Endothelial cell of umbilical vein (primary cell): ENCODE results near the gene CNTNAP2. TPM values are rescaled to one million over a fixed set of nuclear protein-coding genes. Genes with fewer than 3 reads are reported as not detected.

Experiments used
- BruUV-seq: library from RNA; stranded (reverse); fragments of 400-500 nt; replicated peaks from 2 replicates; lab custom pipeline; 2021; lab: Mats Ljungman, UMichigan
- CTCF ChIA-PET: fragments of 300-600, 350-600 bp; sonication (Branson Sonifier 250); formaldehyde crosslinking; loops from one replicate; lab custom pipeline; 2021; ENCODE audit warnings: antibody characterized with exemption, inconsistent platforms; lab: Charles Lee
- POLR2A ChIA-PET: fragments of 300-600, 350-600 bp; sonication (Branson Sonifier 250); formaldehyde crosslinking; loops from one replicate; lab custom pipeline; 2021; ENCODE audit warnings: antibody characterized with exemption, inconsistent platforms; lab: Charles Lee
- DNase-seq: peaks from one replicate; pipeline ENCODE4 v3.0.0-alpha.2; 2011; ENCODE audit warnings: low read depth, low spot score
- FAIRE-seq: peaks from 2 replicates; lab custom pipeline; 2011; peaks lifted over from hg19 to GRCh38; lab: Jason Lieb, UNC
- H2AFZ ChIP-seq: 2 replicates; pipeline ENCODE4 v1.6.0; 2012; ENCODE audit warnings: low read depth, low read length, control low read depth, inconsistent platforms
- H3K27ac ChIP-seq: 2 replicates; pipeline ENCODE4 v1.5.1; 2011; ENCODE audit warnings: low read depth, mild to moderate bottlenecking, control low read depth, low read length, moderate library complexity; ENCODE audit not compliant: insufficient read depth
- H3K27me3 ChIP-seq, 2 experiments: 2 replicates each; pipeline versions ENCODE4 v1.6.0 to v1.6.1; 2011; ENCODE audit warnings: low read length in 2 of 2, mixed read lengths in 1 of 2; ENCODE audit not compliant: control insufficient read depth in 2 of 2, insufficient read depth in 2 of 2
- H3K36me3 ChIP-seq, 2 experiments: 2 replicates in 1 of 2; 3 replicates in 1 of 2; pipeline ENCODE4 v1.5.1; 2011; ENCODE audit warnings: low read length in 2 of 2, mild to moderate bottlenecking in 1 of 2, moderate library complexity in 1 of 2; ENCODE audit not compliant: control insufficient read depth in 2 of 2, insufficient read depth in 2 of 2; ENCODE audit errors: extremely low read depth in 1 of 2
- H3K4me1 ChIP-seq: 3 replicates; pipeline ENCODE4 v1.5.1; 2011; ENCODE audit warnings: mild to moderate bottlenecking, low read length; ENCODE audit not compliant: control insufficient read depth, insufficient read depth; ENCODE audit errors: extremely low read depth
- H3K4me2 ChIP-seq: 2 replicates; pipeline ENCODE4 v1.6.1; 2011; ENCODE audit warnings: low read length, control low read depth, mixed read lengths; ENCODE audit not compliant: insufficient read depth
- H3K4me3 ChIP-seq, 3 experiments: fragments of 200-600 bp in 1 of 3; sonication (generic), shearing (Covaris generic) in 1 of 3; replicated peaks in 1 of 3; 2 replicates each; pipeline ENCODE4 v1.5.1; 2011 to 2016; ENCODE audit warnings: control low read depth in 3 of 3, low read length in 3 of 3, mild to moderate bottlenecking in 2 of 3, inconsistent platforms in 1 of 3, low read depth in 1 of 3, moderate library complexity in 1 of 3; ENCODE audit not compliant: insufficient read depth in 1 of 3
- H3K79me2 ChIP-seq: 2 replicates; pipeline ENCODE4 v1.6.0; 2012; ENCODE audit warnings: low read length, inconsistent platforms; ENCODE audit not compliant: control insufficient read depth, insufficient read depth
- H3K9ac ChIP-seq: replicated peaks from 2 replicates; pipeline ENCODE3; 2011; ENCODE audit warnings: low read length, control low read depth; ENCODE audit not compliant: insufficient read depth; ENCODE audit errors: extremely low read depth
- H3K9me1 ChIP-seq: replicated peaks from 3 replicates; pipeline ENCODE4 v1.6.0; 2011; ENCODE audit warnings: mild to moderate bottlenecking, low read length; ENCODE audit not compliant: control insufficient read depth, insufficient read depth; ENCODE audit errors: extremely low read depth
- H3K9me3 ChIP-seq: replicated peaks from 2 replicates; pipeline ENCODE4 v1.5.1; 2012; ENCODE audit warnings: low read length, inconsistent platforms; ENCODE audit not compliant: control insufficient read depth, insufficient read depth
- H4K20me1 ChIP-seq: replicated peaks from 2 replicates; pipeline ENCODE3; 2011; ENCODE audit warnings: mild to moderate bottlenecking, low read length; ENCODE audit not compliant: control insufficient read depth, insufficient read depth; ENCODE audit errors: extremely low read depth
- CTCF ChIP-seq, 2 donors: IDR thresholded peaks; 1 replicate in 1 of 2; 2 replicates in 1 of 2; pipeline ENCODE4 v1.5.1; 2011; ENCODE audit warnings: low read length in 2 of 2, mild to moderate bottlenecking in 2 of 2, moderate library complexity in 2 of 2, control low read depth in 1 of 2, inconsistent platforms in 1 of 2, low read depth in 1 of 2; ENCODE audit not compliant: insufficient read depth in 1 of 2; ENCODE audit errors: extremely low read depth in 1 of 2
- MYC ChIP-seq: IDR thresholded peaks from one replicate; pipeline ENCODE4 v1.6.1; 2011; ENCODE audit warnings: mild to moderate bottlenecking, low read depth, low read length
- POLR2A ChIP-seq: IDR thresholded peaks from 2 replicates; pipeline ENCODE4 v1.6.1; 2012; ENCODE audit warnings: low read depth, mild to moderate bottlenecking, control low read depth, low read length
- dilution Hi-C: fragments of 300-500 bp; cut with MboI; formaldehyde crosslinking; loops from one replicate; pipeline ENCODE4 v1.15.0; 2019; ENCODE audit warnings: low sequenced_read_pairs; ENCODE audit not compliant: extremely low pct_ligation_motif_present
- intact Hi-C: fragments of 100-400 bp; cut with micrococcal nuclease; formaldehyde crosslinking; loops from one replicate; pipeline ENCODE4 v1.10.0; 2022
- polyA plus RNA-seq, 4 experiments: library from polyadenylated mRNA; depleted of rRNA in 3 of 4; stranded (reverse) in 3 of 4; unstranded in 1 of 4; fragments of >200 nt; gene quantifications; 2 replicates each; pipeline versions ENCODE4 v1.2.1 to v1.2.3, GENCODE V29; 2011 to 2012; ENCODE audit warnings: missing spikeins in 1 of 4
- total RNA-seq: library from RNA; stranded (reverse); gene quantifications from 2 replicates; pipeline ENCODE4 v1.2.3, GENCODE V29; 2021

Gene CNTNAP2
- total and polyA plus RNA-seq, 2 donors (not counting 3 experiments of a cell fraction or from before 2014, with no cell fraction given) = not detected

- H3K9me3 ChIP-seq = peaks cover 4% of the 10 kb centered on the region
- dilution Hi-C loops = no loop called here
- H3K27ac ChIP-seq = no peak overlapping the region
- no TSS peak for BruUV-seq
- H3K4me3 ChIP-seq = no peak overlapping the region
- no peak for DNase-seq
- no peak overlapping the region for H2AFZ ChIP-seq
- H3K4me1 ChIP-seq = no peaks in the 10 kb centered on the region
- H3K9ac ChIP-seq = no peak overlapping the region
- CTCF ChIA-PET = no interaction called here
- TF ChIP-seq MYC (no peak), CTCF (IDR thresholded peaks at IDR 0.05; ENCODE audit: extremely low read depth in 1 of 2, insufficient read depth in 1 of 2, low read depth in 1 of 2, low read length in 2 of 2) (no peak), POLR2A (no peak)
- no peaks in the 10 kb centered on the region for H4K20me1 ChIP-seq
- H3K4me2 ChIP-seq = no peak overlapping the region
- no peaks in the 10 kb centered on the region for H3K36me3 ChIP-seq
- POLR2A ChIA-PET = no interaction called here
- no peaks in the 10 kb centered on the region for H3K79me2 ChIP-seq
- FAIRE-seq = no peak
- intact Hi-C loops = no loop called here
- H3K27me3 ChIP-seq = no peaks in the 10 kb centered on the region
- H3K9me1 ChIP-seq = no peaks in the 10 kb centered on the region
Measured at GRCh38 chr7:147321504-147321903, 1204.9 kb downstream of the CNTNAP2 start.

- no peaks in the 10 kb centered on the region for H3K4me1 ChIP-seq
- no peak overlapping the region for H3K4me3 ChIP-seq
- H3K9ac ChIP-seq = no peak overlapping the region
- H4K20me1 ChIP-seq = no peaks in the 10 kb centered on the region
- no peak overlapping the region for H3K27ac ChIP-seq
- dilution Hi-C loops = no loop called here
- no peak overlapping the region for H3K4me2 ChIP-seq
- no peaks in the 10 kb centered on the region for H3K27me3 ChIP-seq
- BruUV-seq = no TSS peak
- no peak overlapping the region for H2AFZ ChIP-seq
- H3K9me1 ChIP-seq = no peaks in the 10 kb centered on the region
- FAIRE-seq (no peak), DNase-seq (no peak)
- peaks cover 3% of the 10 kb centered on the region for H3K9me3 ChIP-seq
- no peaks in the 10 kb centered on the region for H3K36me3 ChIP-seq
- CTCF ChIA-PET = no interaction called here
- intact Hi-C loops = no loop called here
- H3K79me2 ChIP-seq = no peaks in the 10 kb centered on the region
- POLR2A ChIA-PET = no interaction called here
- TF ChIP-seq MYC (no peak), POLR2A (no peak)
Measured at GRCh38 chr7:147332988-147333387, 1216.4 kb downstream of the CNTNAP2 start.
